T-helper 2 cell (primary cell): ENCODE data around the gene CHSY3.
A peak's percentile ranks its signal among the peaks of the same experiment; 100 is the strongest.
"Not testable (repeated sequence)": the region's sequence is repeated elsewhere in the genome, so short reads cannot be mapped to it uniquely, and the experiment has no call there.

ENCODE experiments used
- DNase-seq, 5 experiments: peaks; one replicate each; pipeline versions ENCODE4 v3.0.0 to v3.0.0-alpha.2; 2012 to 2022

CHSY3 gene

DNA sequence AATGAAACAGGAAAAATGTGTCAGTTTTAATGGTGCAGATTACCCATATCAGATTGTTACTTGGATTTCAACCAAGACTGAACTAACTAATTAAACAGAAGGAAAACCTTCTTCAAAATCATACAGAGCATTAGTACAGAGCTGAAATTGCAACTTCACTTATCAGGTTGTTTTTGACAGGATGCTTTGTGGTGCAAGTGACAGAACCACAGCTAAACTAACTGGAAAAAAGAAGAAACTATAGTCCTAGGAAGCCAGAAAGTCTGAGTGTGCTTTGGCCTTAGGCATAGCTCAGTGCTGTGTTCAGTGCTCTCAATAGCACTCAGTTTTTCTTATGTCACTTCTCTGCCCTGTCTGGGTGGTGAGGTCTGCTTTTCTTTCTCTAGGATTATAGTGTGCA, 267.4 kb downstream of the CHSY3 start:
- DNase-seq = no peak

DNA sequence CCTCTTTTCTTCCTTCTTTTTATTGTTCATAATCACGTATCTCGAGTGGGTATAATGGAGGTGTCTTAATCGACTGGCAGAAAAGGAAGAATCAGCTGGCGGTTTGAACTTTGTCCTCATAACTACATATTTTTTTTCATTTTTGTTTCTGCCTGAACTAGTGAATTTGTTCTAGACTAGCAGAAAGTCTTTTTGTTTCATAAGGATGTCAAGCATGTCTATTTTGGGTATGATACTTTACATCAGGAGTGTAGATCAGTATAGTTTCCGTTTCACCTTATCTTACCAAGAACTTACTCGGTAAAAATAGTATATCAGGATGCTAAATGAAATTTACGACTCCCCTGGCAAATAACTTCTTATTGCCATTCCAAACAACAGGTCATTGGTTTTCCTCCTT, 278.9 kb downstream of the CHSY3 start:
- no peak for DNase-seq

DNA sequence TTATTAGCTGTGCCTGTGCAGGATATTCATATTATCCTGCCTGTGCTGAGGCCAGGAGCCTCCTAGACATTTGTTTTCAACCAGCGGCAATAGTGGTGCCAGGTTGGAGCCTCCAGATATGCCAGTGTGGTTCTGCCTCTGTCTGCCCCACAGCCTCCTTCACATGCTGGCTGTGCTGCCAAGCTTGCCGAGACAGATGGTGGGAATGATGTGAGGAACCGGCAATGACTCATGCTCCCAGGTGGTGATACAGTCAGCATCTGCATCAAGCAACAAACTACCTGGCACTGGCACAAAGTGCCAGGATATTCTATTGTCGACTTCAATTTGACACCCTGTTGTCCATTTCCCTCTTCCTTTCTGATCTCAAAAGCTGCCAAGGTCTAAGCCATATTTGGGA, 285.7 kb downstream of the CHSY3 start:
- DNase-seq = no peak

GRCh38 chr5:130198927-130199326, 294.7 kb downstream of the CHSY3 start:
- peak in 1 of 5 experiments; percentile 4 for DNase-seq

GRCh38 chr5:130206686-130207085, 302.4 kb downstream of the CHSY3 start:
- no peak for DNase-seq

DNA sequence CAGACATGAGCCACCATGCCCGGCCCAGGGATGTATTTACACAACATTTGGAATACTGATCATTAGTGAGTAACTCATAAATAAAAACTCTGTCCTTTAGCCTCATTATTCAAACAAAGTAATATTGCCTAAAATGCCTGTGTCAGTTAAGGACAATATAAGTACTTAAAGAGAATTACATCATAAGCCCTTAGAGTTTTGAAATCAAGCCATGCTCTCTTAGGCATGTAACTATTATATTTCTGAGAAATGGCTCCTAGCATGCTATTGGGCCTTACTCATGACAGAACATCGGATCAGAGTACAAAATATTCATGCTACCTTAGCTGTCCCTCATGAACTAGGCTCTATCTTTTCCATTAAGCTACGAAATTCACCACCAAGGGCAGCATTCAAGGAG, 309.3 kb downstream of the CHSY3 start:
- no peak for DNase-seq

DNA sequence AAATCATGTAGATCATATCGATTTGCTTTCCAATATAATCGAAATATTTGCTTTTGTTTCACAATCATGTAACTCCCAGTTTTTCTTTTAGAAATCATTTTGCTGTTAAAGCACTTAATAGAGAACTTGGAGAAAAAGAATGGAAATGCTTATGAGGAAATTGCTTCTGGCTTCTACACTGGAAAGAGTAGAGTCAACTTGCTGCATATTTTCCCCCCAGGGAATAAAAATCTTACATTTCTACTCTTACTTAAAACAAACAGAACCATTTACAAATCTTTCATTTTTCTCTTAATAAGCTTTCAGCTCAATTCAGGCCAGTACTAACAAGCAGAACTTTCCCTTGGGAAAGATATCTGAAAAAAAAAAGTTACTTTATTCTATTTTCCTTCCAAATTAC, 312.0 kb downstream of the CHSY3 start:
- no peak for DNase-seq

GRCh38 chr5:130222573-130222972, 318.3 kb downstream of the CHSY3 start:
- DNase-seq = no peak

DNA sequence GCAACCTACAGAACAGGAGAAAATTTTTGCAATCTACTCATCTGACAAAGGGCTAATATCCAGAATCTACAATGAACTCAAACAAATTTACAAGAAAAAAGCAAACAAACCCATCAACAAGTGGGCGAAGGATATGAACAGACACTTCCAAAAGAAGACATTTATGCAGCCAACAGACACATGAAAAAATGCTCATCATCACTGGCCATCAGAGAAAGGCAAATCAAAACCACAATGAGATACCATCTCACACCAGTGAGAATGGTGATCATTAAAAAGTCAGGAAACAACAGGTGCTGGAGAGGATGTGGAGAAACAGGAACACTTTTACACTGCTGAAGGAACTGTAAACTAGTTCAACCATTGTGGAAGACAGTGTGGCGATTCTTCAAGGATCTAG, 322.3 kb downstream of the CHSY3 start:
- not testable (repeated sequence) for DNase-seq

DNA sequence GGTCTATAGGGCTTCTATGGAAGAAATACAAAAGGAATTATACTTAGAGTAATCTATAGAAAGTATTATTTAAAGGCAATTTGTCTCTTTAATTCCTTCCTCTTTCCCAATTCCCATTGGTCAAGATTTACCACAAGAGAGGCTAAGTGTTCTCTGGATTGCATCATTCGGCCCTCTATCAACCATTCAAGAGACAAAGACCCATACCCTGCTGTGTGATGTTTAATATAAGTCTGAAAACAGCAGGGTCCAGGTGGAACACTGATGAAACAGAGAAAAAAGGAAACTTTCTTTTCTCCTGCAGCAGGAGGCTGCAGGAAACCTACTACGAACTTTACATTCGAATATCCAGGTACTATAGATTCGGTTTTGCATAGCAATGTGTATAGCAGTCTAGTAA, 323.4 kb downstream of the CHSY3 start:
- no peak for DNase-seq

GRCh38 chr5:130231786-130232185, 327.5 kb downstream of the CHSY3 start:
- DNase-seq = no peak

DNA sequence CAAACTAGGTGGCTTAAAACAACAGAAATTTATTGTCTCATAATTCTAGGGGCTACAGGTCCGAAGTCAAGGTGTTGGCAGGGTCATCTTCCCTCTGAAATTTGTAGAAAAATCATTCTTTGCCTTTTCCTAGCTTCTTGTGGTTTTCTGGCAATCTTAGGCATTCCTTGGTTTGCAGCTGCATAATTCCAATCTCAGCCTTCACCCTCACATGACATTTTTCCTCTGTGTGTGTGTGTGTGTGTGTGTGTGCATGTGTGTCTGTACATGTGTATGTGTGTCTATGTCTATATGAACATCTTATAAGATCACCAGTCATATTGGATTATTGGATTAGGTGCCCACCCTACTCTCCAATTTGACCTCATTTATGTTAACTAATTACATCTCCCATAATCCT, 330.6 kb downstream of the CHSY3 start:
- DNase-seq = no peak
